HL-60 (cell line): ENCODE measurements around the gene NCBP2L.

ENCODE experiments used
- CTCF ChIP-seq: IDR thresholded peaks from one replicate; pipeline ENCODE4 v1.5.1; 2011; ENCODE audit warnings: low read length, control low read depth, inconsistent platforms; ENCODE audit not compliant: insufficient read depth
- POLR2AphosphoS5 ChIP-seq: IDR thresholded peaks from 2 replicates; pipeline ENCODE4 v1.6.1; 2012; ENCODE audit warnings: low read depth
- REST ChIP-seq: IDR thresholded peaks from 2 replicates; pipeline ENCODE4 v1.6.1; 2012; ENCODE audit warnings: low read depth; ENCODE audit not compliant: insufficient replicate concordance

- TF ChIP-seq CTCF = no peak
- no peak for TF ChIP-seq REST
- TF ChIP-seq POLR2AphosphoS5 = no peak
Observed at GRCh38 chrX:107829878-107830277, 52.3 kb downstream of the NCBP2L start.
